ENCODE data around the gene DHRSX.

GRCh38 chrX:2427147-2427546, 73.6 kb downstream of the DHRSX start:
- TF ChIP-seq CTCF (conservative IDR thresholded peaks at IDR 0.05 in 1 of 2, IDR thresholded peaks at IDR 0.05 in 1 of 2; ENCODE audit: extremely low read depth in 1 of 2, insufficient read depth in 1 of 2, low read depth in 1 of 2, low read length in 2 of 2) = no peak
- TF ChIP-seq EZH2 (IDR thresholded peaks at IDR 0.05; ENCODE audit: borderline replicate concordance, low read length) = no peak
